ENCODE data around the gene UGT1A3. TPM values are rescaled to one million over a fixed set of nuclear protein-coding genes. Genes with fewer than 3 reads are reported as not detected.
A peak's percentile ranks its signal among the peaks of the same experiment; 100 is the strongest.

The UGT1A3 gene
- polyA plus RNA-seq, 1 donor (not counting 4 experiments of a cell fraction or from before 2014, with no cell fraction given), result 3.2 TPM

GRCh38 chr2:233764264-233764663 is 35.4 kb downstream of the UGT1A3 start:
- no peak overlapping the region for H3K4me3 ChIP-seq (ENCODE audit: control insufficient read depth in 2 of 3, extremely low read depth in 1 of 3, insufficient read depth in 2 of 3, low read depth in 1 of 3, low read length in 3 of 3)
- TF ChIP-seq CTCF (optimal IDR thresholded peaks at IDR 0.05 in 1 of 3, IDR thresholded peaks at IDR 0.05 in 1 of 3, conservative IDR thresholded peaks at IDR 0.05 in 1 of 3; ENCODE audit: extremely low read depth in 1 of 3, insufficient read depth in 2 of 3, low read length in 3 of 3) (no peak), EZH2 (IDR thresholded peaks at IDR 0.05; ENCODE audit: low read length) (no peak)
- H3K9me1 ChIP-seq (ENCODE audit: control insufficient read depth, extremely low read depth, insufficient read depth, low read length), result no peaks in the 10 kb centered on the region
- peaks cover 34% of the 10 kb centered on the region for H3K4me1 ChIP-seq (ENCODE audit: control insufficient read depth, extremely low read depth, insufficient read depth, low read length)
- DNase-seq (ENCODE audit: low read depth, low spot score) (no peak), FAIRE-seq (peak; percentile 23)
- H3K9me3 ChIP-seq (ENCODE audit: control insufficient read depth, low read depth, low read length), result no peaks in the 10 kb centered on the region
- H3K27ac ChIP-seq (ENCODE audit: control insufficient read depth, insufficient read depth, low read length), result no peak overlapping the region
- H3K36me3 ChIP-seq (ENCODE audit: control insufficient read depth in 2 of 2, extremely low read depth in 1 of 2, insufficient read depth in 2 of 2, low read length in 2 of 2), result peaks cover 5 to 10% of the 10 kb centered on the region in 2 experiments
- H3K79me2 ChIP-seq (ENCODE audit: control insufficient read depth, insufficient read depth, low read length), result peaks cover 7% of the 10 kb centered on the region
- no peak overlapping the region for H2AFZ ChIP-seq (ENCODE audit: control insufficient read depth, low read length)
- no peak overlapping the region for H3K9ac ChIP-seq (ENCODE audit: control insufficient read depth, extremely low read depth, insufficient read depth, low read length)
- no peaks in the 10 kb centered on the region for H3K27me3 ChIP-seq (ENCODE audit: control insufficient read depth, extremely low read depth, insufficient read depth, low read length)
- peak overlapping the region; percentile 44 for H3K4me2 ChIP-seq (ENCODE audit: control insufficient read depth, extremely low read depth, insufficient read depth, low read depth, low read length)
- dilution Hi-C loops (cut with MboI; ENCODE audit: extremely low pct_ligation_motif_present, low sequenced_read_pairs), result no loop called here
- no peaks in the 10 kb centered on the region for H4K20me1 ChIP-seq (ENCODE audit: control insufficient read depth, extremely low read depth, insufficient read depth, low read length)

- no peaks in the 10 kb centered on the region for H3K9me3 ChIP-seq (ENCODE audit: control insufficient read depth, low read depth, low read length)
- DNase-seq (ENCODE audit: low read depth, low spot score) (no peak), FAIRE-seq (peak; percentile 39)
- peaks cover 9 to 15% of the 10 kb centered on the region in 2 experiments for H3K36me3 ChIP-seq (ENCODE audit: control insufficient read depth in 2 of 2, extremely low read depth in 1 of 2, insufficient read depth in 2 of 2, low read length in 2 of 2)
- no peak overlapping the region for H3K4me3 ChIP-seq (ENCODE audit: control insufficient read depth in 2 of 3, extremely low read depth in 1 of 3, insufficient read depth in 2 of 3, low read depth in 1 of 3, low read length in 3 of 3)
- no peaks in the 10 kb centered on the region for H3K27me3 ChIP-seq (ENCODE audit: control insufficient read depth, extremely low read depth, insufficient read depth, low read length)
- no peak for TF ChIP-seq EZH2 (IDR thresholded peaks at IDR 0.05; ENCODE audit: low read length)
- no peak for TF ChIP-seq CTCF (optimal IDR thresholded peaks at IDR 0.05 in 1 of 3, IDR thresholded peaks at IDR 0.05 in 1 of 3, conservative IDR thresholded peaks at IDR 0.05 in 1 of 3; ENCODE audit: extremely low read depth in 1 of 3, insufficient read depth in 2 of 3, low read length in 3 of 3)
- H3K9me1 ChIP-seq (ENCODE audit: control insufficient read depth, extremely low read depth, insufficient read depth, low read length), result no peaks in the 10 kb centered on the region
- no peak overlapping the region for H3K27ac ChIP-seq (ENCODE audit: control insufficient read depth, insufficient read depth, low read length)
- H3K4me2 ChIP-seq (ENCODE audit: control insufficient read depth, extremely low read depth, insufficient read depth, low read depth, low read length), result peak overlapping the region; percentile 44
- dilution Hi-C loops (cut with MboI; ENCODE audit: extremely low pct_ligation_motif_present, low sequenced_read_pairs), result no loop called here
- H4K20me1 ChIP-seq (ENCODE audit: control insufficient read depth, extremely low read depth, insufficient read depth, low read length), result no peaks in the 10 kb centered on the region
- H3K79me2 ChIP-seq (ENCODE audit: control insufficient read depth, insufficient read depth, low read length), result peaks cover 7% of the 10 kb centered on the region
- H3K9ac ChIP-seq (ENCODE audit: control insufficient read depth, extremely low read depth, insufficient read depth, low read length), result no peak overlapping the region
- H2AFZ ChIP-seq (ENCODE audit: control insufficient read depth, low read length), result no peak overlapping the region
- H3K4me1 ChIP-seq (ENCODE audit: control insufficient read depth, extremely low read depth, insufficient read depth, low read length), result peaks cover 34% of the 10 kb centered on the region
Measured at GRCh38 chr2:233764761-233765160, 35.9 kb downstream of the UGT1A3 start.
